ENCODE results near the gene ABHD16A.

DNA sequence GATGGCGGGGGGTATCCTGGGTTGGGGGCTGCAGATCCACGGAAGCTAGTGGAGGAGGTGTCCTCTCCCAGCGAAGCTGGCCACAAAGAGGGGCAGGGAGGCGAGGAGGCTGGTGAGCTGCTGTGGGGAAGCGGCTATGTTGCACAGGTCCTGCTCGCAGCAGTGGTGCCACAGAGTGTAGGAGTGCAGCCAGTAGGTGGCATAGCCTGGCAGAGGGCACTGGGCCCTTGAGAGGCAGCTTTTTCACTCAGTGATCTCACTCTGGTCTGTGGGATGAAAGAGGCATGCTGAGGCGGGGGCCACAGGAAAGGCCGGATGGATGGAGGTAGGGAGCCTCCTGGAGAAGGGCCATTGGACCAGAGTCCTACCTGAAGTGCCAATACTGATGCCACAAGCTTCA, 9.2 kb upstream of the ABHD16A start:
- TF ChIP-seq, protein P1, sequence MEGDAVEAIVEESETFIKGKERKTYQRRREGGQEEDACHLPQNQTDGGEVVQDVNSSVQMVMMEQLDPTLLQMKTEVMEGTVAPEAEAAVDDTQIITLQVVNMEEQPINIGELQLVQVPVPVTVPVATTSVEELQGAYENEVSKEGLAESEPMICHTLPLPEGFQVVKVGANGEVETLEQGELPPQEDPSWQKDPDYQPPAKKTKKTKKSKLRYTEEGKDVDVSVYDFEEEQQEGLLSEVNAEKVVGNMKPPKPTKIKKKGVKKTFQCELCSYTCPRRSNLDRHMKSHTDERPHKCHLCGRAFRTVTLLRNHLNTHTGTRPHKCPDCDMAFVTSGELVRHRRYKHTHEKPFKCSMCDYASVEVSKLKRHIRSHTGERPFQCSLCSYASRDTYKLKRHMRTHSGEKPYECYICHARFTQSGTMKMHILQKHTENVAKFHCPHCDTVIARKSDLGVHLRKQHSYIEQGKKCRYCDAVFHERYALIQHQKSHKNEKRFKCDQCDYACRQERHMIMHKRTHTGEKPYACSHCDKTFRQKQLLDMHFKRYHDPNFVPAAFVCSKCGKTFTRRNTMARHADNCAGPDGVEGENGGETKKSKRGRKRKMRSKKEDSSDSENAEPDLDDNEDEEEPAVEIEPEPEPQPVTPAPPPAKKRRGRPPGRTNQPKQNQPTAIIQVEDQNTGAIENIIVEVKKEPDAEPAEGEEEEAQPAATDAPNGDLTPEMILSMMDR (IDR thresholded peaks at IDR 0.05): peak in 1 of 7 experiments; percentile 19
- no peak for TF ChIP-seq POLR2A (IDR thresholded peaks at IDR 0.05)
